Activated naive CD8-positive, alpha-beta T cell (primary cell): Measurements from ENCODE around the gene ADARB2.
"Not testable (repeated sequence)": the region's sequence is repeated elsewhere in the genome, so short reads cannot be mapped to it uniquely, and the experiment has no call there.

ENCODE experiments used
- H3K27ac Mint-ChIP-seq: one replicate; pipeline ENCODE4 v1.8.0; 2021; ENCODE audit warnings: mixed read lengths
- H3K27me3 Mint-ChIP-seq: one replicate; pipeline ENCODE4 v1.8.0; 2021; ENCODE audit warnings: mixed read lengths
- H3K36me3 Mint-ChIP-seq: one replicate; pipeline ENCODE4 v1.8.0; 2021; ENCODE audit warnings: mixed read lengths
- H3K4me1 Mint-ChIP-seq: one replicate; pipeline ENCODE4 v1.8.0; 2021; ENCODE audit warnings: low read depth, mixed read lengths
- H3K4me3 Mint-ChIP-seq: one replicate; pipeline ENCODE4 v1.8.0; 2021; ENCODE audit warnings: mild to moderate bottlenecking, mixed read lengths
- H3K9me3 Mint-ChIP-seq: one replicate; pipeline ENCODE4 v1.8.0; 2021; ENCODE audit warnings: low read depth, mixed read lengths

The ADARB2 gene

GRCh38 chr10:1347525-1347924 lies 389.8 kb downstream of the ADARB2 start:
- H3K27ac Mint-ChIP-seq: no peak overlapping the region
- H3K27me3 Mint-ChIP-seq: peaks cover 6% of the 10 kb centered on the region
- no peaks in the 10 kb centered on the region for H3K9me3 Mint-ChIP-seq
- no peaks in the 10 kb centered on the region for H3K36me3 Mint-ChIP-seq
- no peaks in the 10 kb centered on the region for H3K4me1 Mint-ChIP-seq
- no peak overlapping the region for H3K4me3 Mint-ChIP-seq

GRCh38 chr10:1346201-1346600 lies 391.1 kb downstream of the ADARB2 start:
- peaks cover 6% of the 10 kb centered on the region for H3K27me3 Mint-ChIP-seq
- H3K4me3 Mint-ChIP-seq: no peak overlapping the region
- H3K9me3 Mint-ChIP-seq: no peaks in the 10 kb centered on the region
- H3K4me1 Mint-ChIP-seq: no peaks in the 10 kb centered on the region
- no peaks in the 10 kb centered on the region for H3K36me3 Mint-ChIP-seq
- H3K27ac Mint-ChIP-seq: no peak overlapping the region

GRCh38 chr10:1345368-1345767 lies 392.0 kb downstream of the ADARB2 start:
- peaks cover 6% of the 10 kb centered on the region for H3K27me3 Mint-ChIP-seq
- no peak overlapping the region for H3K27ac Mint-ChIP-seq
- no peaks in the 10 kb centered on the region for H3K36me3 Mint-ChIP-seq

DNA sequence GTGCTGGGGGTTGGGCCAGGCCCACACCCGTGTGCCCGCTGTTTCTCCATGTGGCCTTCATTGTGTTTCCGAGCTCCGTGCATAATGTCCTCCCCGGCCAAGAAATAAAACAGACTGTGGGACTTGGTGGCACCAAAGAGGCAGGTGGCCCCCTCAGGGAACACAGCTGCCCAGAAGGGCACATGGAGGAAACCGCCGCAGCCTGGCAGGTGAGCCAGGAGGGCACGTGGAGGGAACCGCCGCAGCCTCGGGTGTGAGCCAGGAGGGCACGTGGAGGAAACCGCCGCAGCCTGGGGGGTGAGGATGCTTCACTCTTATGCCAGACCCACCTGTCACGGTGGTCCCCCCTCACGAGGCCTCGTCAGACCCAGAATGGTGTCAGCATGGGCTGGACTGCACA lies 392.5 kb downstream of the ADARB2 start:
- H3K27ac Mint-ChIP-seq: no peak overlapping the region
- H3K4me1 Mint-ChIP-seq: no peaks in the 10 kb centered on the region
- H3K4me3 Mint-ChIP-seq: no peak overlapping the region
- no peaks in the 10 kb centered on the region for H3K9me3 Mint-ChIP-seq
- peaks cover 6% of the 10 kb centered on the region for H3K27me3 Mint-ChIP-seq
- H3K36me3 Mint-ChIP-seq: no peaks in the 10 kb centered on the region

More at GRCh38 chr10:1345368-1345767, 392.0 kb downstream of the ADARB2 start:
- no peaks in the 10 kb centered on the region for H3K4me1 Mint-ChIP-seq
- H3K4me3 Mint-ChIP-seq: no peak overlapping the region
- no peaks in the 10 kb centered on the region for H3K9me3 Mint-ChIP-seq

DNA sequence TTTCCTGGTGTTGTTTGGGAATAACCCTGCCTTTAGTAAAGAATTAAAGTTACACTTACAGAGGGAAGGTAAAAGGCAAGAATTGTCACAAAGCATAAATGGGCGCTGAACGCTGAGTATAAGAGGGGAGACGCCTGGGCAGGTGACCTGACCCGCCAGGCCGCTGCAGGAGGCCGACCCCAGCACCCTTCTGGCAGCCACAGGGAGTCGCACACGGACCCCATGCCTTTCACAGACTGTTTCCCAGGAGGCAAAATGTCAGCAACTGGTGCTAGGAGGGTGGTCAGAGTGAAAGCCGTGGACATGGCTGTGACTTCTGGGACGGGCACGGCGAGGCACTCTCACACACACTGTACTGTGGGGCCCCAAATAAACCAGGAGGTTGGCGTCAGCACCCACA lies 392.9 kb downstream of the ADARB2 start:
- Mint-ChIP-seq H3K27me3 (peaks cover 6% of the 10 kb centered on the region), H3K4me1 (no peaks in the 10 kb centered on the region), H3K9me3 (no peaks in the 10 kb centered on the region), H3K4me3 (no peak overlapping the region), H3K36me3 (no peaks in the 10 kb centered on the region), H3K27ac (no peak overlapping the region)

GRCh38 chr10:1343176-1343575 lies 394.1 kb downstream of the ADARB2 start:
- no peaks in the 10 kb centered on the region for H3K36me3 Mint-ChIP-seq
- H3K4me3 Mint-ChIP-seq: no peak overlapping the region
- H3K27ac Mint-ChIP-seq: no peak overlapping the region
- no peaks in the 10 kb centered on the region for H3K4me1 Mint-ChIP-seq
- peaks cover 6% of the 10 kb centered on the region for H3K27me3 Mint-ChIP-seq
- H3K9me3 Mint-ChIP-seq: no peaks in the 10 kb centered on the region

- H3K27ac Mint-ChIP-seq, H3K4me3 Mint-ChIP-seq, H3K27me3 Mint-ChIP-seq, H3K36me3 Mint-ChIP-seq, H3K9me3 Mint-ChIP-seq, H3K4me1 Mint-ChIP-seq: not testable (repeated sequence)
These were observed 396.3 kb downstream of the ADARB2 start for GRCh38 chr10:1341052-1341451.

DNA sequence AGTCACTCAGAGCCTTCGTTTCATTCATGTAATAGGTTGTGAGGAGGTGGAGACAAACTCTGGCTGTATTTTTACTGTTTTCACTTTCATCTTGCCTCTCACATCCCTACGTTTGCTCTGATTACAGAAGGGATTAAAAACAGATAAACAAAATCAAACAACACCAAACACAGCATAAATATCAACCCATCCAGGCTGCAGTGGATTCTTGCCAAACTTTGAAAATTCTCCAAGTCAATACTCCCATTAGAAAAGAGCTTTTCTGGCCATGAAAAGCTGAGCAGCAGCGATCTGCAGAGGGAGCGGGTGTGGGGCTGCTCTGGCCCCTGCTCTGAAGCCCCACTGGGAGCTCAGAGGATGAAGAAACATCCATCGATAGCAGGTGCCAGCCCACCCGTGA lies 397.9 kb downstream of the ADARB2 start:
- Mint-ChIP-seq H3K36me3 (no peaks in the 10 kb centered on the region), H3K4me1 (no peaks in the 10 kb centered on the region), H3K4me3 (no peak overlapping the region), H3K27ac (no peak overlapping the region), H3K27me3 (peaks cover 14% of the 10 kb centered on the region), H3K9me3 (no peaks in the 10 kb centered on the region)

GRCh38 chr10:1335642-1336041 lies 401.7 kb downstream of the ADARB2 start:
- Mint-ChIP-seq H3K27me3 (peaks cover 10% of the 10 kb centered on the region), H3K4me1 (no peaks in the 10 kb centered on the region), H3K4me3 (no peak overlapping the region), H3K9me3 (no peaks in the 10 kb centered on the region), H3K36me3 (no peaks in the 10 kb centered on the region), H3K27ac (no peak overlapping the region)

- H3K4me1 Mint-ChIP-seq: no peaks in the 10 kb centered on the region
- no peak overlapping the region for H3K27ac Mint-ChIP-seq
- H3K27me3 Mint-ChIP-seq: peaks cover 10% of the 10 kb centered on the region
- H3K9me3 Mint-ChIP-seq: no peaks in the 10 kb centered on the region
- H3K36me3 Mint-ChIP-seq: no peaks in the 10 kb centered on the region
- no peak overlapping the region for H3K4me3 Mint-ChIP-seq
These were observed 403.3 kb downstream of the ADARB2 start for GRCh38 chr10:1333981-1334380.

- Mint-ChIP-seq H3K36me3 (no peaks in the 10 kb centered on the region), H3K9me3 (no peaks in the 10 kb centered on the region), H3K4me3 (no peak overlapping the region), H3K27ac (no peak overlapping the region), H3K4me1 (no peaks in the 10 kb centered on the region), H3K27me3 (peaks cover 10% of the 10 kb centered on the region)
These were observed 405.8 kb downstream of the ADARB2 start for GRCh38 chr10:1331560-1331959.

DNA sequence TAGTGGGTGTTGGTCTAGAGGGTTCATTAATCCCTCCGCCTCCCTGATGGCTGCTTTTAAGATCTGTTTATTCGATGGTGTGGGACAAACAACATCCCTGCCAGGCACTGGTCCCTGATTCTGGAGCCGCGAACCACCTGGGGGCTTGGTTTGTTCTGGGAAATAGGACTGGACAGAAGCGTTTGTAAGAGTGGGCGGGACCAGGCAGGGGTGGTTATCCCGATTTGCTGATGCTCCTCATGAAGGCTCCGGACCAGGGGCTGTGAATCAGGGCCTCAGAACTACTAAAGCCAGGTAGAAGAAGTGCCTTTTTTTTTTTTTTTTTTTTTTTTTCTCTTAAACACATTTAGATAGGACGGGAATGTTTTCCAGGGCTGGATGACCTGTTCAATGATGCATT lies 407.7 kb downstream of the ADARB2 start:
- Mint-ChIP-seq H3K4me1 (peaks cover 2% of the 10 kb centered on the region), H3K27me3 (peaks cover 2% of the 10 kb centered on the region), H3K27ac (no peak overlapping the region), H3K4me3 (no peak overlapping the region), H3K9me3 (no peaks in the 10 kb centered on the region), H3K36me3 (no peaks in the 10 kb centered on the region)

DNA sequence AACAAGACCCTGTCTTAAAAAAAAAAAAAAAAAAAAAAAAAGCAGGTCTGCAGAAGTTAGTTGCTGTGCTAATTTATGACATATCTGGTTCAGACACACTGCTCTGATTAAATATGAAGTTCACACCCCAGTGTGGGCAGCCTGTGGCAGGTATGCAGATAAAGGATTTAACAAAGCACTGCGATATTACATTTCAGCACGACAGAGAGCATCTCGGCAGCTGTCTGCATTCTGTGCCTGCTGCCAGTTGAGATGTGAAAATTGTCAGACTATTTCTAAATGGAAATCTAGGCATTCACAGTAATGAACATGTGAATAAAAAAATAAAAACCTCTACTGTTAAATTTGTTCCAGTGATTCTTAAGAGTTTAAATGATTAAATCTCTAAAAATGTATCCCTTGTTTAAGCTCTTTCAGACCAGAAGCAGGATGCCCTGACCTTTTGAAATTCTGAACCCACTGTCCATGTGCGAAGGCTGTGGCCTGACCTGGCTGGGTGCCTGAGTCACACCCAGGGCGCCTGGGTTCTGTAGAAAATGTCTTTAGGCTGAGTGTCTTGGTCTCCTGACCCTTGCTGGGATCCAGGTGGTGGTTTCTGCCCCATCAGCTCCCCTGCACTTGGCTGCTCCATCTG lies 408.2 kb downstream of the ADARB2 start:
- Mint-ChIP-seq H3K9me3 (no peaks in the 10 kb centered on the region), H3K4me3 (no peak overlapping the region), H3K27ac (no peak overlapping the region)

DNA sequence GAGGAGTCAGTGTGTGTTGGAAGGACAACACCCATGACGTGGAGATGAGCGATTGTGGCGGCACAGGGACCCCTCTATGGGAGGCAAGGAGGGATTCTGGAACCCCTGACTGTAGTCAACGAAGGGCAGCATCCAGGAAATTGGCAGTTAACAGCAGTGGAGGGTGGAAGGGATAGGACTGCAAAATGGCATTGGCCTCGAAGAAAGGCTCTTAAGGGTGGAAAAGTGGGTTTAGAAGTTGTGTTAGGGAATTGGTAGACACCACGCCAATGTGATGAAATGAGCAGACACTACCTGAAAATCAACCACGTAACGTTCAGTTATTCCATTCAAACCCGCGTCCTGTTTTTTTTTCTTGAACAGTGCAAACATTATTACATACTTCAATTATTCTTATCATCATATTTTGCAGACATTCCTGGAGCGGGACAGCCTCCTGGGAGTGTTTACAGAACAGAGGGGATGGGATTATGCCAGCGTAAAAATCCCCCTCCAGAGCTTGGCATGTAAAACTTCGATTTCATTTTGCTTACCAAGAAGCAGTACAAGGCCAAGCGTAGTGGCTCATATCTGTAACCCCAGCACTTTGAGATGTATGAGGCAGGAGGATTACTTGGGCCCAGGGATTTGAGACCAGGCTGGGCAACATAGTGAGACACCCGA lies 409.0 kb downstream of the ADARB2 start:
- peaks cover 2% of the 10 kb centered on the region for H3K4me1 Mint-ChIP-seq
- no peaks in the 10 kb centered on the region for H3K9me3 Mint-ChIP-seq
- H3K27me3 Mint-ChIP-seq: peaks cover 5% of the 10 kb centered on the region
- no peak overlapping the region for H3K4me3 Mint-ChIP-seq
- H3K27ac Mint-ChIP-seq: no peak overlapping the region
- no peaks in the 10 kb centered on the region for H3K36me3 Mint-ChIP-seq

More for the DNA sequence above, 408.2 kb downstream of the ADARB2 start:
- Mint-ChIP-seq H3K36me3 (no peaks in the 10 kb centered on the region), H3K27me3 (peaks cover 2% of the 10 kb centered on the region), H3K4me1 (peaks cover 2% of the 10 kb centered on the region)

GRCh38 chr10:1327759-1328158 lies 409.6 kb downstream of the ADARB2 start:
- no peak overlapping the region for H3K4me3 Mint-ChIP-seq
- H3K9me3 Mint-ChIP-seq: no peaks in the 10 kb centered on the region
- peaks cover 2% of the 10 kb centered on the region for H3K4me1 Mint-ChIP-seq
- peaks cover 5% of the 10 kb centered on the region for H3K27me3 Mint-ChIP-seq
- H3K36me3 Mint-ChIP-seq: no peaks in the 10 kb centered on the region
- no peak overlapping the region for H3K27ac Mint-ChIP-seq

DNA sequence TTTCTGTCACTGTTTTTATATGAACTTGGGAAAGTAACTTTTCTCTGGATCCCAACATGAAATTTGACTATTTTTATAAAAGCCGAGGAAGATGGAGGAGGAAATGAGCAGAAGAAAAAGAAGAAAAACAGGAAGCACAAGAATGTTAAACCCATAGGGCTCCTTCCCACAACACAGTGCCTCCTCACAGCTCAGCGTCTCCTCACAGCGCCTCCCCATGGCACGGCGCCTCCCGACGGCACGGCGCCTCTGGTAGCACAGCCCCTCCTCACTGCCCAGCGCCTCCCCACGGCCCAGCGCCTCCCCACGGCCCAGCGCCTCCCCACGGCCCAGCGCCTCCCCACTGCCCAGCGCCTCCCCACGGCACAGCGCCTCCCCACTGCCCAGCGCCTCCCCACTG lies 410.8 kb downstream of the ADARB2 start:
- not testable (repeated sequence) for H3K27me3 Mint-ChIP-seq, H3K4me3 Mint-ChIP-seq, H3K9me3 Mint-ChIP-seq, H3K4me1 Mint-ChIP-seq, H3K27ac Mint-ChIP-seq, H3K36me3 Mint-ChIP-seq
